HepG2 (cell line): ENCODE measurements around the gene CEBPE.

Source experiments
- MAZ ChIP-seq, 2 experiments: sonication (generic) in 1 of 2; formaldehyde crosslinking in 1 of 2; IDR thresholded peaks; 2 replicates each; pipeline versions ENCODE4 v1.5.0 to v1.6.1; 2012 to 2020; ENCODE audit warnings: low read depth in 2 of 2, mild to moderate bottlenecking in 2 of 2, borderline replicate concordance in 1 of 2, improper control_type of control experiment in 1 of 2, low read length in 1 of 2, missing genetic modification reagents in 1 of 2, moderate library complexity in 1 of 2
- POLR2AphosphoS5 ChIP-seq: IDR thresholded peaks from 2 replicates; pipeline ENCODE4 v1.6.1; 2012; ENCODE audit warnings: low read depth, low read length
- RAD51 ChIP-seq: fragments of 450-650 bp; IDR thresholded peaks from 2 replicates; pipeline ENCODE4 v1.6.1; 2016; ENCODE audit warnings: borderline replicate concordance
- TAF1 ChIP-seq: sonication (generic); formaldehyde crosslinking; IDR thresholded peaks from 2 replicates; pipeline ENCODE4 v1.4.0; 2020; ENCODE audit warnings: missing genetic modification reagents
- ZKSCAN1 ChIP-seq: fragments of 150-350 bp; IDR thresholded peaks from 2 replicates; pipeline ENCODE4 v1.6.1; 2014; ENCODE audit warnings: low read length
- ZNF652 ChIP-seq: IDR thresholded peaks from 2 replicates; pipeline ENCODE4 v1.6.1; 2016; ENCODE audit warnings: low read depth, borderline replicate concordance
- TF ChIP-seq, protein P1 (sequence below): sonication (generic); formaldehyde crosslinking; IDR thresholded peaks from 2 replicates; pipeline ENCODE4 v1.5.0; 2020; ENCODE audit warnings: mild to moderate bottlenecking, missing genetic modification reagents, moderate library complexity
- TF ChIP-seq, protein P2 (sequence below): sonication (generic); formaldehyde crosslinking; IDR thresholded peaks from 2 replicates; pipeline ENCODE4 v1.4.0; 2020; ENCODE audit warnings: missing genetic modification reagents
- TF ChIP-seq, protein P3 (sequence below): sonication (generic); formaldehyde crosslinking; IDR thresholded peaks from 2 replicates; pipeline ENCODE4 v1.5.0; 2020; ENCODE audit warnings: mild to moderate bottlenecking, low read depth, missing genetic modification reagents, borderline replicate concordance
- TF ChIP-seq, protein P4 (sequence below): sonication (generic); formaldehyde crosslinking; IDR thresholded peaks from 2 replicates; pipeline ENCODE4 v1.4.0; 2020; ENCODE audit warnings: missing genetic modification reagents, borderline replicate concordance
- TF ChIP-seq, protein P5 (sequence below): sonication (generic); formaldehyde crosslinking; conservative IDR thresholded peaks from 2 replicates; pipeline ENCODE4 v1.5.0; 2020; ENCODE audit warnings: missing genetic modification reagents

DNA sequence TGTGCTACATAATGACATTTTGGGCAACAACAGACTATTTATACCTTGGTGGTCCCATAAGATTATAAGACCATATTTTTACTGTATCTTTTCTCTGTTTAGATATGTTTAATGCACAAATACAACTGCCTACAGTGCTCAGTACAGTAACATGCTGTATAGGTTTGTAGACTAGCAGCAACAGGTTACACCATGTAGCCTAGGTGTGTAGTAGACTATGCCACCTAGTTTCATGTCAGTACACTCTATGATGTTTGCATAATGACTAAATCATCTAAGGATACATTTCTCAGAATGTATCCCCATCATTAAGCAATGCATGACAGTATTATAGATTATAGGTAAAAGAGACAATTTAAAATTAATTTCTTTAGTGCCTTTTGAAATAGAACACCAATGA, 30.7 kb upstream of the CEBPE start:
- TF ChIP-seq, protein P1, sequence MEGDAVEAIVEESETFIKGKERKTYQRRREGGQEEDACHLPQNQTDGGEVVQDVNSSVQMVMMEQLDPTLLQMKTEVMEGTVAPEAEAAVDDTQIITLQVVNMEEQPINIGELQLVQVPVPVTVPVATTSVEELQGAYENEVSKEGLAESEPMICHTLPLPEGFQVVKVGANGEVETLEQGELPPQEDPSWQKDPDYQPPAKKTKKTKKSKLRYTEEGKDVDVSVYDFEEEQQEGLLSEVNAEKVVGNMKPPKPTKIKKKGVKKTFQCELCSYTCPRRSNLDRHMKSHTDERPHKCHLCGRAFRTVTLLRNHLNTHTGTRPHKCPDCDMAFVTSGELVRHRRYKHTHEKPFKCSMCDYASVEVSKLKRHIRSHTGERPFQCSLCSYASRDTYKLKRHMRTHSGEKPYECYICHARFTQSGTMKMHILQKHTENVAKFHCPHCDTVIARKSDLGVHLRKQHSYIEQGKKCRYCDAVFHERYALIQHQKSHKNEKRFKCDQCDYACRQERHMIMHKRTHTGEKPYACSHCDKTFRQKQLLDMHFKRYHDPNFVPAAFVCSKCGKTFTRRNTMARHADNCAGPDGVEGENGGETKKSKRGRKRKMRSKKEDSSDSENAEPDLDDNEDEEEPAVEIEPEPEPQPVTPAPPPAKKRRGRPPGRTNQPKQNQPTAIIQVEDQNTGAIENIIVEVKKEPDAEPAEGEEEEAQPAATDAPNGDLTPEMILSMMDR: no peak
- TF ChIP-seq, protein P2, sequence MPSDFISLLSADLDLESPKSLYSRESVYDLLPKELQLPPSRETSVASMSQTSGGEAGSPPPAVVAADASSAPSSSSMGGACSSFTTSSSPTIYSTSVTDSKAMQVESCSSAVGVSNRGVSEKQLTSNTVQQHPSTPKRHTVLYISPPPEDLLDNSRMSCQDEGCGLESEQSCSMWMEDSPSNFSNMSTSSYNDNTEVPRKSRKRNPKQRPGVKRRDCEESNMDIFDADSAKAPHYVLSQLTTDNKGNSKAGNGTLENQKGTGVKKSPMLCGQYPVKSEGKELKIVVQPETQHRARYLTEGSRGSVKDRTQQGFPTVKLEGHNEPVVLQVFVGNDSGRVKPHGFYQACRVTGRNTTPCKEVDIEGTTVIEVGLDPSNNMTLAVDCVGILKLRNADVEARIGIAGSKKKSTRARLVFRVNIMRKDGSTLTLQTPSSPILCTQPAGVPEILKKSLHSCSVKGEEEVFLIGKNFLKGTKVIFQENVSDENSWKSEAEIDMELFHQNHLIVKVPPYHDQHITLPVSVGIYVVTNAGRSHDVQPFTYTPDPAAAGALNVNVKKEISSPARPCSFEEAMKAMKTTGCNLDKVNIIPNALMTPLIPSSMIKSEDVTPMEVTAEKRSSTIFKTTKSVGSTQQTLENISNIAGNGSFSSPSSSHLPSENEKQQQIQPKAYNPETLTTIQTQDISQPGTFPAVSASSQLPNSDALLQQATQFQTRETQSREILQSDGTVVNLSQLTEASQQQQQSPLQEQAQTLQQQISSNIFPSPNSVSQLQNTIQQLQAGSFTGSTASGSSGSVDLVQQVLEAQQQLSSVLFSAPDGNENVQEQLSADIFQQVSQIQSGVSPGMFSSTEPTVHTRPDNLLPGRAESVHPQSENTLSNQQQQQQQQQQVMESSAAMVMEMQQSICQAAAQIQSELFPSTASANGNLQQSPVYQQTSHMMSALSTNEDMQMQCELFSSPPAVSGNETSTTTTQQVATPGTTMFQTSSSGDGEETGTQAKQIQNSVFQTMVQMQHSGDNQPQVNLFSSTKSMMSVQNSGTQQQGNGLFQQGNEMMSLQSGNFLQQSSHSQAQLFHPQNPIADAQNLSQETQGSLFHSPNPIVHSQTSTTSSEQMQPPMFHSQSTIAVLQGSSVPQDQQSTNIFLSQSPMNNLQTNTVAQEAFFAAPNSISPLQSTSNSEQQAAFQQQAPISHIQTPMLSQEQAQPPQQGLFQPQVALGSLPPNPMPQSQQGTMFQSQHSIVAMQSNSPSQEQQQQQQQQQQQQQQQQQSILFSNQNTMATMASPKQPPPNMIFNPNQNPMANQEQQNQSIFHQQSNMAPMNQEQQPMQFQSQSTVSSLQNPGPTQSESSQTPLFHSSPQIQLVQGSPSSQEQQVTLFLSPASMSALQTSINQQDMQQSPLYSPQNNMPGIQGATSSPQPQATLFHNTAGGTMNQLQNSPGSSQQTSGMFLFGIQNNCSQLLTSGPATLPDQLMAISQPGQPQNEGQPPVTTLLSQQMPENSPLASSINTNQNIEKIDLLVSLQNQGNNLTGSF (CRISPR knock-in tag): no peak
- TF ChIP-seq ZNF652 (CRISPR knock-in tag): no peak
- no peak for TF ChIP-seq ZKSCAN1
- TF ChIP-seq, protein P3, sequence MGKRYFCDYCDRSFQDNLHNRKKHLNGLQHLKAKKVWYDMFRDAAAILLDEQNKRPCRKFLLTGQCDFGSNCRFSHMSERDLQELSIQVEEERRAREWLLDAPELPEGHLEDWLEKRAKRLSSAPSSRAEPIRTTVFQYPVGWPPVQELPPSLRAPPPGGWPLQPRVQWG (CRISPR knock-in tag): no peak
- no peak for TF ChIP-seq POLR2AphosphoS5
- no peak for TF ChIP-seq RAD51
- TF ChIP-seq, protein P4, sequence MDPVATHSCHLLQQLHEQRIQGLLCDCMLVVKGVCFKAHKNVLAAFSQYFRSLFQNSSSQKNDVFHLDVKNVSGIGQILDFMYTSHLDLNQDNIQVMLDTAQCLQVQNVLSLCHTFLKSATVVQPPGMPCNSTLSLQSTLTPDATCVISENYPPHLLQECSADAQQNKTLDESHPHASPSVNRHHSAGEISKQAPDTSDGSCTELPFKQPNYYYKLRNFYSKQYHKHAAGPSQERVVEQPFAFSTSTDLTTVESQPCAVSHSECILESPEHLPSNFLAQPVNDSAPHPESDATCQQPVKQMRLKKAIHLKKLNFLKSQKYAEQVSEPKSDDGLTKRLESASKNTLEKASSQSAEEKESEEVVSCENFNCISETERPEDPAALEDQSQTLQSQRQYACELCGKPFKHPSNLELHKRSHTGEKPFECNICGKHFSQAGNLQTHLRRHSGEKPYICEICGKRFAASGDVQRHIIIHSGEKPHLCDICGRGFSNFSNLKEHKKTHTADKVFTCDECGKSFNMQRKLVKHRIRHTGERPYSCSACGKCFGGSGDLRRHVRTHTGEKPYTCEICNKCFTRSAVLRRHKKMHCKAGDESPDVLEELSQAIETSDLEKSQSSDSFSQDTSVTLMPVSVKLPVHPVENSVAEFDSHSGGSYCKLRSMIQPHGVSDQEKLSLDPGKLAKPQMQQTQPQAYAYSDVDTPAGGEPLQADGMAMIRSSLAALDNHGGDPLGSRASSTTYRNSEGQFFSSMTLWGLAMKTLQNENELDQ (CRISPR knock-in tag): no peak
- no peak for TF ChIP-seq TAF1
- no peak for TF ChIP-seq MAZ (IDR thresholded peaks at IDR 0.05; ENCODE audit: borderline replicate concordance, low read depth, low read length)
- no peak for TF ChIP-seq MAZ (CRISPR knock-in tag; IDR thresholded peaks at IDR 0.05; ENCODE audit: low read depth)
- TF ChIP-seq, protein P5, sequence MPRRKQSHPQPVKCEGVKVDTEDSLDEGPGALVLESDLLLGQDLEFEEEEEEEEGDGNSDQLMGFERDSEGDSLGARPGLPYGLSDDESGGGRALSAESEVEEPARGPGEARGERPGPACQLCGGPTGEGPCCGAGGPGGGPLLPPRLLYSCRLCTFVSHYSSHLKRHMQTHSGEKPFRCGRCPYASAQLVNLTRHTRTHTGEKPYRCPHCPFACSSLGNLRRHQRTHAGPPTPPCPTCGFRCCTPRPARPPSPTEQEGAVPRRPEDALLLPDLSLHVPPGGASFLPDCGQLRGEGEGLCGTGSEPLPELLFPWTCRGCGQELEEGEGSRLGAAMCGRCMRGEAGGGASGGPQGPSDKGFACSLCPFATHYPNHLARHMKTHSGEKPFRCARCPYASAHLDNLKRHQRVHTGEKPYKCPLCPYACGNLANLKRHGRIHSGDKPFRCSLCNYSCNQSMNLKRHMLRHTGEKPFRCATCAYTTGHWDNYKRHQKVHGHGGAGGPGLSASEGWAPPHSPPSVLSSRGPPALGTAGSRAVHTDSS (CRISPR knock-in tag): no peak
